Keratinocyte (primary cell): Measurements from ENCODE around the gene DMD. TPM values are rescaled to one million over a fixed set of nuclear protein-coding genes. Genes with fewer than 3 reads are reported as not detected.

Experiments
- DNase-seq: peaks from one replicate; pipeline ENCODE4 v3.0.0-alpha.2; 2011; ENCODE audit warnings: low read depth, missing footprints, low spot score
- FAIRE-seq: peaks from 2 replicates; lab custom pipeline; 2011; peaks lifted over from hg19 to GRCh38; lab: Jason Lieb, UNC
- H2AFZ ChIP-seq: 2 replicates; pipeline ENCODE4 v1.6.0; 2012; ENCODE audit warnings: low read length, control low read depth, inconsistent platforms; ENCODE audit not compliant: control insufficient read depth
- H3K27ac ChIP-seq: 2 replicates; pipeline ENCODE4 v1.5.1; 2011; ENCODE audit warnings: low read length; ENCODE audit not compliant: control insufficient read depth, insufficient read depth
- H3K27me3 ChIP-seq: 3 replicates; pipeline ENCODE4 v1.6.0; 2011; ENCODE audit warnings: low read length; ENCODE audit not compliant: control insufficient read depth, insufficient read depth; ENCODE audit errors: extremely low read depth
- H3K36me3 ChIP-seq, 2 experiments: 2 replicates in 1 of 2; 3 replicates in 1 of 2; pipeline ENCODE4 v1.5.1; 2011; ENCODE audit warnings: low read length in 2 of 2, mild to moderate bottlenecking in 1 of 2; ENCODE audit not compliant: control insufficient read depth in 2 of 2, insufficient read depth in 2 of 2; ENCODE audit errors: extremely low read depth in 1 of 2
- H3K4me1 ChIP-seq: 3 replicates; pipeline ENCODE4 v1.5.1; 2011; ENCODE audit warnings: low read length; ENCODE audit not compliant: control insufficient read depth, insufficient read depth; ENCODE audit errors: extremely low read depth
- H3K4me2 ChIP-seq: 3 replicates; pipeline ENCODE4 v1.6.0; 2011; ENCODE audit warnings: low read depth, low read length; ENCODE audit not compliant: control insufficient read depth, insufficient read depth; ENCODE audit errors: extremely low read depth
- H3K4me3 ChIP-seq, 3 experiments: fragments of 200-600 bp in 1 of 3; sonication (generic) in 1 of 3; 2 replicates in 2 of 3; 3 replicates in 1 of 3; pipeline ENCODE4 v1.5.1; 2011 to 2016; ENCODE audit warnings: low read length in 3 of 3, mild to moderate bottlenecking in 3 of 3, control low read depth in 2 of 3, inconsistent platforms in 1 of 3, low read depth in 1 of 3, mixed read lengths in 1 of 3, mixed run types in 1 of 3, moderate library complexity in 1 of 3; ENCODE audit not compliant: control insufficient read depth in 2 of 3, insufficient read depth in 2 of 3; ENCODE audit errors: extremely low read depth in 1 of 3
- H3K79me2 ChIP-seq: 2 replicates; pipeline ENCODE4 v1.6.0; 2012; ENCODE audit warnings: low read length; ENCODE audit not compliant: control insufficient read depth, insufficient read depth
- H3K9ac ChIP-seq: 3 replicates; pipeline ENCODE4 v1.6.0; 2011; ENCODE audit warnings: low read length; ENCODE audit not compliant: control insufficient read depth, insufficient read depth; ENCODE audit errors: extremely low read depth
- H3K9me1 ChIP-seq: 3 replicates; pipeline ENCODE4 v1.6.0; 2011; ENCODE audit warnings: low read length; ENCODE audit not compliant: control insufficient read depth, insufficient read depth; ENCODE audit errors: extremely low read depth
- H3K9me3 ChIP-seq: 2 replicates; pipeline ENCODE4 v1.5.1; 2012; ENCODE audit warnings: low read depth, low read length; ENCODE audit not compliant: control insufficient read depth
- H4K20me1 ChIP-seq: 3 replicates; pipeline ENCODE4 v1.6.0; 2011; ENCODE audit warnings: low read length; ENCODE audit not compliant: control insufficient read depth, insufficient read depth; ENCODE audit errors: extremely low read depth
- CTCF ChIP-seq, 3 experiments: IDR thresholded peaks in 1 of 3; conservative IDR thresholded peaks in 1 of 3; optimal IDR thresholded peaks in 1 of 3; 2 replicates in 2 of 3; 3 replicates in 1 of 3; pipeline versions ENCODE3 to v1.5.1; 2011; ENCODE audit warnings: low read length in 3 of 3, mild to moderate bottlenecking in 3 of 3, moderate library complexity in 2 of 3, control low read depth in 1 of 3, inconsistent platforms in 1 of 3; ENCODE audit not compliant: insufficient read depth in 2 of 3; ENCODE audit errors: extremely low read depth in 1 of 3
- EZH2 ChIP-seq: IDR thresholded peaks from one replicate; pipeline ENCODE4 v1.6.1; 2012; ENCODE audit warnings: inconsistent platforms, mild to moderate bottlenecking, low read length, moderate library complexity
- dilution Hi-C: fragments of 300-500 bp; cut with MboI; formaldehyde crosslinking; loops from one replicate; pipeline ENCODE4 v1.7.0; 2020; ENCODE audit warnings: low sequenced_read_pairs; ENCODE audit not compliant: extremely low pct_ligation_motif_present
- polyA plus RNA-seq, 5 experiments: library from polyadenylated mRNA; depleted of rRNA in 3 of 5; stranded (reverse) in 3 of 5; stranded (forward) in 1 of 5; unstranded in 1 of 5; fragments of >200 nt; gene quantifications; 1 replicate in 1 of 5; 2 replicates in 3 of 5; 3 replicates in 1 of 5; pipeline versions ENCODE4 v1.2.1 to v1.2.3, GENCODE V29; 2011 to 2012; ENCODE audit warnings: missing spikeins in 2 of 5, low read depth in 1 of 5, low replicate concordance in 1 of 5

The DMD gene
- polyA plus RNA-seq, 1 donor (not counting 4 experiments of a cell fraction or from before 2014, with no cell fraction given): 8.9 TPM

- H3K9ac ChIP-seq: no peak overlapping the region
- dilution Hi-C loops: no loop called here
- H3K9me1 ChIP-seq: no peaks in the 10 kb centered on the region
- no peaks in the 10 kb centered on the region for H3K36me3 ChIP-seq
- H4K20me1 ChIP-seq: no peaks in the 10 kb centered on the region
- FAIRE-seq (no peak), DNase-seq (no peak)
- no peaks in the 10 kb centered on the region for H3K27me3 ChIP-seq
- H3K4me3 ChIP-seq: no peak overlapping the region
- H3K4me2 ChIP-seq: no peak overlapping the region
- TF ChIP-seq CTCF (optimal IDR thresholded peaks at IDR 0.05 in 1 of 3, IDR thresholded peaks at IDR 0.05 in 1 of 3, conservative IDR thresholded peaks at IDR 0.05 in 1 of 3; ENCODE audit: extremely low read depth in 1 of 3, insufficient read depth in 2 of 3, low read length in 3 of 3) (no peak), EZH2 (no peak)
- no peak overlapping the region for H2AFZ ChIP-seq
- no peaks in the 10 kb centered on the region for H3K9me3 ChIP-seq
- H3K27ac ChIP-seq: no peak overlapping the region
- H3K79me2 ChIP-seq: no peaks in the 10 kb centered on the region
- no peaks in the 10 kb centered on the region for H3K4me1 ChIP-seq
Observed at GRCh38 chrX:31139961-31140360, 2071.4 kb downstream of the DMD start.

GRCh38 chrX:31138124-31138523 lies 2073.2 kb downstream of the DMD start:
- FAIRE-seq: no peak
- no peak for TF ChIP-seq EZH2
- dilution Hi-C loops: no loop called here

GRCh38 chrX:31136144-31136611 lies 2075.2 kb downstream of the DMD start:
- H3K27me3 ChIP-seq: no peaks in the 10 kb centered on the region
- no peak overlapping the region for H3K4me2 ChIP-seq
- no peak overlapping the region for H3K27ac ChIP-seq
- H3K9ac ChIP-seq: no peak overlapping the region
- H3K36me3 ChIP-seq: no peaks in the 10 kb centered on the region
- dilution Hi-C loops: no loop called here
- no peaks in the 10 kb centered on the region for H3K79me2 ChIP-seq
- no peaks in the 10 kb centered on the region for H3K9me3 ChIP-seq
- H3K9me1 ChIP-seq: no peaks in the 10 kb centered on the region
- FAIRE-seq: no peak
- DNase-seq: no peak
- no peaks in the 10 kb centered on the region for H4K20me1 ChIP-seq
- H3K4me3 ChIP-seq: no peak overlapping the region
- H2AFZ ChIP-seq: no peak overlapping the region
- TF ChIP-seq CTCF (optimal IDR thresholded peaks at IDR 0.05 in 1 of 3, IDR thresholded peaks at IDR 0.05 in 1 of 3, conservative IDR thresholded peaks at IDR 0.05 in 1 of 3; ENCODE audit: extremely low read depth in 1 of 3, insufficient read depth in 2 of 3, low read length in 3 of 3): no peak
- H3K4me1 ChIP-seq: no peaks in the 10 kb centered on the region

More at GRCh38 chrX:31138124-31138523, 2073.2 kb downstream of the DMD start:
- Histone ChIP-seq H3K4me3 (no peak overlapping the region), H3K9me1 (no peaks in the 10 kb centered on the region), H3K36me3 (no peaks in the 10 kb centered on the region), H3K4me2 (no peak overlapping the region), H3K27me3 (no peaks in the 10 kb centered on the region), H3K4me1 (no peaks in the 10 kb centered on the region), H2AFZ (no peak overlapping the region), H3K79me2 (no peaks in the 10 kb centered on the region), H3K9me3 (no peaks in the 10 kb centered on the region), H3K9ac (no peak overlapping the region), H3K27ac (no peak overlapping the region), H4K20me1 (no peaks in the 10 kb centered on the region)
- no peak for DNase-seq
